Parathyroid adenoma (tissue), 2 donors: ENCODE results near the gene TIMD4.

Experiments used
- H2AFZ ChIP-seq: fragments of 300-600 bp; sonication (generic); one replicate; pipeline ENCODE4 v1.7.0; 2017; ENCODE audit warnings: antibody characterized with exemption, mild to moderate bottlenecking
- H3K27ac ChIP-seq: fragments of 300-600 bp; sonication (generic); one replicate; pipeline ENCODE4 v1.7.0; 2017
- H3K27me3 ChIP-seq: fragments of 300-600 bp; sonication (generic); one replicate; pipeline ENCODE4 v1.7.0; 2017; ENCODE audit warnings: low read length; ENCODE audit not compliant: control insufficient read depth, insufficient read depth
- H3K36me3 ChIP-seq: fragments of 300-600 bp; sonication (generic); one replicate; pipeline ENCODE4 v1.7.0; 2017; ENCODE audit warnings: low read length; ENCODE audit not compliant: control insufficient read depth, insufficient read depth
- H3K4me1 ChIP-seq: fragments of 300-600 bp; sonication (generic); one replicate; pipeline ENCODE4 v1.7.0; 2017; ENCODE audit warnings: control low read depth
- H3K4me2 ChIP-seq: fragments of 300-600 bp; sonication (generic); one replicate; pipeline ENCODE4 v1.7.0; 2017; ENCODE audit warnings: low read length
- H3K4me3 ChIP-seq: fragments of 300-600 bp; sonication (generic); one replicate; pipeline ENCODE4 v1.7.0; 2017; ENCODE audit warnings: low read depth, low read length
- H3K79me2 ChIP-seq: fragments of 300-600 bp; sonication (generic); one replicate; pipeline ENCODE4 v1.7.0; 2017; ENCODE audit warnings: control low read depth
- H3K9ac ChIP-seq: fragments of 300-600 bp; sonication (generic); one replicate; pipeline ENCODE4 v1.7.0; 2017; ENCODE audit warnings: mild to moderate bottlenecking
- H3K9me3 ChIP-seq: fragments of 300-600 bp; sonication (generic); one replicate; pipeline ENCODE4 v1.7.0; 2017; ENCODE audit warnings: low read length; ENCODE audit not compliant: control insufficient read depth
- CTCF ChIP-seq: fragments of 300-600 bp; sonication (generic); IDR thresholded peaks from one replicate; pipeline ENCODE4 v1.7.0; 2017; ENCODE audit warnings: antibody characterized with exemption, mild to moderate bottlenecking
- donor health status: primary hyperparathyroidism.

The TIMD4 gene

GRCh38 chr5:156918311-156918845 is 44.6 kb downstream of the TIMD4 start:
- Histone ChIP-seq H3K4me3 (no peak overlapping the region), H3K4me2 (no peak overlapping the region), H3K4me1 (no peaks in the 10 kb centered on the region), H2AFZ (no peak overlapping the region), H3K9ac (no peak overlapping the region), H3K27ac (no peak overlapping the region), H3K27me3 (no peaks in the 10 kb centered on the region), H3K9me3 (no peaks in the 10 kb centered on the region), H3K79me2 (no peaks in the 10 kb centered on the region), H3K36me3 (no peaks in the 10 kb centered on the region)
- TF ChIP-seq CTCF: no peak

DNA sequence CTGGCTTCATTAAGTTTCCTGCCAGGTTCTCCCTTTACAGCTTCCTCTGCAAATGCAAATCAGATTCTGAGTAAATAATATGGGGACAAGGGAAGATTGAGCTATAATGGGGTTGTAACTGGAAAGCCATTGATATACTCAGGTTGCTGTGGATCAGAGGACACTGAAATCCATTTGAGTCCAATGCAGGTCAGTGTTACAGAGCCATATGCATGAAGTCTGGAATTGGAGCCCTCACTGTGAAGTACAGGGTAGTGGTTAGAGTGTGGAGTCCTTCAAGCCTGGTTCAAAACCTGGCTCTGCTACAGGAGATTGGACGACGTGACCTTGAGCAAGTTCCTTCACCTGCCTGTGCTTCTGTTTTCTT is 48.7 kb downstream of the TIMD4 start:
- no peak overlapping the region for H3K4me2 ChIP-seq
- no peak overlapping the region for H3K9ac ChIP-seq
- no peak overlapping the region for H3K27ac ChIP-seq
- no peak for TF ChIP-seq CTCF
- H3K36me3 ChIP-seq: no peaks in the 10 kb centered on the region
- H2AFZ ChIP-seq: no peak overlapping the region
- H3K79me2 ChIP-seq: no peaks in the 10 kb centered on the region
- H3K4me3 ChIP-seq: no peak overlapping the region
- H3K4me1 ChIP-seq: no peaks in the 10 kb centered on the region
- H3K9me3 ChIP-seq: no peaks in the 10 kb centered on the region
- H3K27me3 ChIP-seq: no peaks in the 10 kb centered on the region

DNA sequence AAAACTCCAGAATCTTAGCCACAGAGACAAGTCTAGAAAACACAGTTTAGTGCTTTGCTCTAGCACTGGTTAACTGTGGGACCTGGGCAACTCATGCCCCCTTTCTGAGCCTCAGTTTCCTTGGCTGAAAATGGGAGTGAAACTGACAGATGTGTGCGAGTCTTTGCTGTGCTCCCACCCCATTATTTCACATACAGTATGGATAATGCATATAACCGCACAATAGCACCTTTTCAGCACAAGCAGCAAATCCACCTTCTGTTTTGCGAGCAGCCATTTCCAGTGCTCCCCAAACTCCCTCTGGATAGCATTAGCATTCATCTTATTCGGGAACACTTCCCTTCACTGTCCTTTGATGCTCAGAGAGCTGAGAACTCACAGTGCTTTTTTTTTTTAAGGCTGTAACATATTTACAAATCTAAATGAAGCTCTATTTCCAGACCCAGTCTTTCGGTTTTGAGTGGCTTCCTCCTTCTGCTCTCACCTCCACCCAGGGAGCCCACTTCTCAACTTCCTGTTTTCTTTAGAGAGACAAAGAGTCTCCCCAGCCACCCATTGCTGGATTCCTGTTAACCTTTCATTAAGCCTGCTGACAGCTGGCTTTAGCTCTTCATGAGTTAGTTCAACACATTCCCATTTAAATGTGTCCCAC is 49.2 kb downstream of the TIMD4 start:
- no peak overlapping the region for H3K4me2 ChIP-seq
- H3K9me3 ChIP-seq: no peaks in the 10 kb centered on the region
- H2AFZ ChIP-seq: no peak overlapping the region
- no peak for TF ChIP-seq CTCF
- no peaks in the 10 kb centered on the region for H3K27me3 ChIP-seq
- no peaks in the 10 kb centered on the region for H3K79me2 ChIP-seq
- H3K27ac ChIP-seq: no peak overlapping the region
- no peaks in the 10 kb centered on the region for H3K4me1 ChIP-seq
- no peaks in the 10 kb centered on the region for H3K36me3 ChIP-seq
- no peak overlapping the region for H3K4me3 ChIP-seq
- no peak overlapping the region for H3K9ac ChIP-seq

DNA sequence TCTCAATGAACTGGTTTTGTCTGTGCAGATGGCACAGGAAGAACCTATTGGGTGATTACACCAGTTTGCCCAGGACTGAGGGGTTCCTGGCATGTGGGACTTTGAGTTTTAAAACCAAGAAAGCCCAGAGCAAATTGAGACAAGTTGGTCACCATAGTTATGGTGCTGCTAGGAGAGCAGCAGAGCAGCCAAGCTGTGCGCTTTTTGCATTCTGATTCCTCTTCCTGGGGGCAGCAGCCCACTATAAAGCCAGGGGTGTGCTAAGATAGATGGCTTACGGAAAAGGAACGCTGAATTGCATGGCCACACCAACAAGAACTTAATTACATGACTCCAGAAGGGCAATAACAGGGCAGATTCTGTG is 49.7 kb downstream of the TIMD4 start:
- Histone ChIP-seq H3K9me3 (no peaks in the 10 kb centered on the region), H3K4me3 (no peak overlapping the region), H2AFZ (no peak overlapping the region), H3K4me1 (no peaks in the 10 kb centered on the region), H3K36me3 (no peaks in the 10 kb centered on the region), H3K4me2 (no peak overlapping the region), H3K27ac (no peak overlapping the region), H3K27me3 (no peaks in the 10 kb centered on the region), H3K9ac (no peak overlapping the region), H3K79me2 (no peaks in the 10 kb centered on the region)
- no peak for TF ChIP-seq CTCF

DNA sequence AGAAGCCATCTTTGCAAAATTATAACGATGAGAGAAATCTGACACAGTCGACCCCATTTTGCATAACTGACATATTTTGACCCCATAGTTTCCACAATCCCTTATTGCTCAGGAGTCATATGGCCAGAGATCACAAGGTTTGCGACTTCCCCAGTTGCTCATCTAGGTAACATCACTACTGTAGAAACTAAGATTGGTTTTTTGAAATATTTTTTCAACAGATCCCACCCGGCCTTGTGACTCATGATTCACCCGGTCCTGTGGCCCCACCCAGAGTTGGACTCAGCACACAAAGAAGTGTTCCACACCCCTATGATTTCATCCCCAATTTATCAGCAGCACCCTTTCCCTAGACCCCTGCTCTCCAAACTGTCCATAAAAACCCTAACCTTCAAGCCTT is 50.2 kb downstream of the TIMD4 start:
- Histone ChIP-seq H3K27ac (no peak overlapping the region), H3K36me3 (no peaks in the 10 kb centered on the region), H3K4me1 (no peaks in the 10 kb centered on the region), H3K9ac (no peak overlapping the region), H3K9me3 (no peaks in the 10 kb centered on the region), H3K27me3 (no peaks in the 10 kb centered on the region), H2AFZ (no peak overlapping the region), H3K4me3 (no peak overlapping the region), H3K79me2 (no peaks in the 10 kb centered on the region), H3K4me2 (no peak overlapping the region)
- no peak for TF ChIP-seq CTCF
